ENCODE measurements around the gene S100P.

GRCh38 chr4:6722891-6723290 lies 29.2 kb downstream of the S100P start:
- no peak for TF ChIP-seq POLR2A (IDR thresholded peaks at IDR 0.05)
- TF ChIP-seq, protein P1, sequence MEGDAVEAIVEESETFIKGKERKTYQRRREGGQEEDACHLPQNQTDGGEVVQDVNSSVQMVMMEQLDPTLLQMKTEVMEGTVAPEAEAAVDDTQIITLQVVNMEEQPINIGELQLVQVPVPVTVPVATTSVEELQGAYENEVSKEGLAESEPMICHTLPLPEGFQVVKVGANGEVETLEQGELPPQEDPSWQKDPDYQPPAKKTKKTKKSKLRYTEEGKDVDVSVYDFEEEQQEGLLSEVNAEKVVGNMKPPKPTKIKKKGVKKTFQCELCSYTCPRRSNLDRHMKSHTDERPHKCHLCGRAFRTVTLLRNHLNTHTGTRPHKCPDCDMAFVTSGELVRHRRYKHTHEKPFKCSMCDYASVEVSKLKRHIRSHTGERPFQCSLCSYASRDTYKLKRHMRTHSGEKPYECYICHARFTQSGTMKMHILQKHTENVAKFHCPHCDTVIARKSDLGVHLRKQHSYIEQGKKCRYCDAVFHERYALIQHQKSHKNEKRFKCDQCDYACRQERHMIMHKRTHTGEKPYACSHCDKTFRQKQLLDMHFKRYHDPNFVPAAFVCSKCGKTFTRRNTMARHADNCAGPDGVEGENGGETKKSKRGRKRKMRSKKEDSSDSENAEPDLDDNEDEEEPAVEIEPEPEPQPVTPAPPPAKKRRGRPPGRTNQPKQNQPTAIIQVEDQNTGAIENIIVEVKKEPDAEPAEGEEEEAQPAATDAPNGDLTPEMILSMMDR (IDR thresholded peaks at IDR 0.05) = no peak

Data from thyroid gland (tissue), 4 donors.